Activated CD8-positive, alpha-beta T cell treated with anti-CD3 and anti-CD28 coated beads for 36 hours (primary cell): ENCODE data around the gene DNASE2. TPM values are rescaled to one million over a fixed set of nuclear protein-coding genes. Genes with fewer than 3 reads are reported as not detected.

Experiments used
- ATAC-seq: fragments of 200-7000 bp; cut with Tn5 transposase; one replicate; pipeline ENCODE4 v1.10.0; 2021; ENCODE audit warnings: mild to moderate bottlenecking, moderate library complexity
- CTCF ChIA-PET: fragments of 350-600 bp; sonication (Branson Sonifier 250); formaldehyde crosslinking; loops from one replicate; lab custom pipeline; 2021; ENCODE audit warnings: antibody characterized with exemption; lab: Charles Lee
- POLR2A ChIA-PET: fragments of 350-600 bp; sonication (Branson Sonifier 250); formaldehyde crosslinking; loops from one replicate; lab custom pipeline; 2021; ENCODE audit warnings: antibody characterized with exemption; lab: Charles Lee
- DNase-seq: peaks from one replicate; pipeline ENCODE4 v3.0.0-alpha.2; 2020
- H3K27ac Mint-ChIP-seq: one replicate; pipeline ENCODE4 v1.8.0; 2021; ENCODE audit warnings: mild to moderate bottlenecking, mixed read lengths
- H3K27me3 Mint-ChIP-seq: one replicate; pipeline ENCODE4 v1.8.0; 2021; ENCODE audit warnings: mixed read lengths
- H3K36me3 Mint-ChIP-seq: one replicate; pipeline ENCODE4 v1.8.0; 2021; ENCODE audit warnings: low read depth, mixed read lengths
- H3K4me1 Mint-ChIP-seq: one replicate; pipeline ENCODE4 v1.8.0; 2021; ENCODE audit warnings: low read depth, mixed read lengths
- H3K4me3 Mint-ChIP-seq: one replicate; pipeline ENCODE4 v1.8.0; 2021; ENCODE audit warnings: mild to moderate bottlenecking, moderate library complexity, mixed read lengths
- H3K9me3 Mint-ChIP-seq: one replicate; pipeline ENCODE4 v1.8.0; 2021; ENCODE audit warnings: mixed read lengths
- intact Hi-C: fragments of 100-400 bp; cut with micrococcal nuclease; formaldehyde crosslinking; loops from one replicate; pipeline ENCODE4 v1.10.0; 2022
- total RNA-seq, 2 experiments: library from RNA; stranded (reverse); gene quantifications; one replicate each; pipeline ENCODE4 v1.2.3, GENCODE V29; 2021
- TF ChIP-seq, protein P1 (sequence below): fragments of 200-600 bp; IDR thresholded peaks from one replicate; pipeline ENCODE4 v1.8.0; 2022; ENCODE audit warnings: antibody characterized with exemption, mild to moderate bottlenecking

DNASE2 gene
- total RNA-seq, 2 experiments from 2014 or later, result 22.3 to 26.1 TPM

DNA sequence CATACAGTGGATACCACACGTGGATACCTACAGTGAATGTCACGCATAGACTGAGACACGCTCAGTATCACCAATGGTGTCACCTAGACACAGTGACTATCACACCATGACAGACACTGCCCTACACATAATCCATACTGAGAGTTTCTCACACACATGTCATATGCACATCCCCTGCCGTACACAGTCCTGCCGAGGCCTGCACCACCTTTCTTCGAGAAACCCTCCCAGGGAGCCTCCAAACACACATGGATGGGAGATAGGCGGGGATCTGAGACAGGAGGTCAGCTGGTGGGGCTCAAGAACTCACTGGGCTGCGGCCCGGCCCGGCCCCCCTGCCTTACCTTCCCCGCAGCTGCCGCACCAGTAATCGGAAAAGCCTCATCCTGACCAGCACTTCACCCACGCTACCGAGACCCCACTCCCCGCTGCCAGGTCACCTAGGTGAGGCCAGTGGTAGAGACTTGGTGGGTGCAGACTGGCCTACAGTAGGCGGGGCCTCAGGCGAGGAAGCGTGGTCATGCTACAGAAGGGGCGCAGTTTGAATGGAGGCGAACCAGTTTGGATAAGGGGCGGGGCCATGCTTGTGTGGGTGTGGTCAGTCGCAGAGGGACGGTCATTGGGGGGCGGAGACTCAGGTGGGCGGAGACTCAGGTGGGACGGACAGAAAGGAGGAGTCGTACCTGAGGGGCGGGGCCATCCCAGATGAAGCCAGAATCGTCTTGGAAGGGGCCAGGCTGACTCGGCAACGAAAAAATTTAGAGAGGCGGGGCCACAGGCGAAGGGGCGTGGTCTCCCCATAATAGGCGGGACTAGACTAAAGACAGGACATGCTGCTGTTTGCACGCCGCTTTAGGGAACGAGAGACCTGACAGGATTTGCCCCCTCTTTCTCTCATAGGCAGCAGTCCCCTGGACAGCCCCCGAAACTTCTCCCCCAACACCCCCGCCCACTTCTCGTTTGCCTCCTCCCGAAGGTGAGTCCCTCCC lies 40.9 kb downstream of the DNASE2 start:
- ChIA-PET CTCF (no interaction called here), POLR2A (no interaction called here)
- Mint-ChIP-seq H3K9me3 (no peaks in the 10 kb centered on the region), H3K27ac (no peak overlapping the region), H3K4me1 (peaks cover 28% of the 10 kb centered on the region), H3K4me3 (no peak overlapping the region), H3K36me3 (no peaks in the 10 kb centered on the region), H3K27me3 (peaks cover 70% of the 10 kb centered on the region)
- peak; percentile 81 for DNase-seq
- TF ChIP-seq, protein P1, sequence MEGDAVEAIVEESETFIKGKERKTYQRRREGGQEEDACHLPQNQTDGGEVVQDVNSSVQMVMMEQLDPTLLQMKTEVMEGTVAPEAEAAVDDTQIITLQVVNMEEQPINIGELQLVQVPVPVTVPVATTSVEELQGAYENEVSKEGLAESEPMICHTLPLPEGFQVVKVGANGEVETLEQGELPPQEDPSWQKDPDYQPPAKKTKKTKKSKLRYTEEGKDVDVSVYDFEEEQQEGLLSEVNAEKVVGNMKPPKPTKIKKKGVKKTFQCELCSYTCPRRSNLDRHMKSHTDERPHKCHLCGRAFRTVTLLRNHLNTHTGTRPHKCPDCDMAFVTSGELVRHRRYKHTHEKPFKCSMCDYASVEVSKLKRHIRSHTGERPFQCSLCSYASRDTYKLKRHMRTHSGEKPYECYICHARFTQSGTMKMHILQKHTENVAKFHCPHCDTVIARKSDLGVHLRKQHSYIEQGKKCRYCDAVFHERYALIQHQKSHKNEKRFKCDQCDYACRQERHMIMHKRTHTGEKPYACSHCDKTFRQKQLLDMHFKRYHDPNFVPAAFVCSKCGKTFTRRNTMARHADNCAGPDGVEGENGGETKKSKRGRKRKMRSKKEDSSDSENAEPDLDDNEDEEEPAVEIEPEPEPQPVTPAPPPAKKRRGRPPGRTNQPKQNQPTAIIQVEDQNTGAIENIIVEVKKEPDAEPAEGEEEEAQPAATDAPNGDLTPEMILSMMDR, result no peak
- ATAC-seq, result peak; percentile 68
- intact Hi-C loops, result no loop called here

DNA sequence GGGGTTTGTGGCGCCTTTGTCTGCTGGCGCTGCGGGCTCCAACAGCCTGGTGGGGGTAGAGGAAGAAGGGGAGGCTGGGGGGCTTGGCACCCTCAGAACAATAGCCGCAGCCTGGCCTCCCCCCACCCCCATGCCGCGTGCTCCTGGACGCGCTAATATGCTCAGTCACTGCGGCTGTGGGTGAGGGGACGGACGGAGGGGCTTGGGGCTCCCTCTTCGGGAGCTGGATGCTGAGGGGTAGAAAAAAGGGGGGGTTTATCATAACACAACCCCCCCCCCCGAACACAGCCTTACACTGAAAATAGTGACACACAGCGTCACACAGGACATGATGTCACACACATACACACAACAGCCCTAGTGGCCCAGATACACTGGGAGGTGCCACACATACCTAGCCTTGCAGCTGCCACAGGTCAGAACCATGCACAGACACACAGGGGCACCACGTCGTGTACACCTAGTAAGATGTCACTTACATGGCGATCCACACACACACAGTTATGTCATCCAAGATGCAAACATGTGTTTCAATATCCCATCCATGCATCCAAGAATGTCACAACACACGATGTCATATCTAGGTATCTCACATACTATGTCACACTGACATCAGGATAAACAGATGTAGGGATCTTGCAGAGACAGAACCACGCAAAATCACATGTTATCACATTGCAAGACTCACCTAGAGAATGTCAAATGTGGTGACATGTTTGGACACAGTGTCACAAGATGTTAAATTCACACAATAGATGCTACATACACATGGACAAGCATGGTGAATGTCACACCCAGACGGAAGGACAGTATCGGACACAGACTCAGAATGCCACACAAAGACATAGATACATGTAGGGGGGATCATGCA lies 42.1 kb downstream of the DNASE2 start:
- Mint-ChIP-seq H3K27ac (no peak overlapping the region), H3K4me1 (peaks cover 35% of the 10 kb centered on the region), H3K27me3 (peaks cover 77% of the 10 kb centered on the region), H3K4me3 (peak overlapping the region; percentile 57), H3K36me3 (no peaks in the 10 kb centered on the region), H3K9me3 (no peaks in the 10 kb centered on the region)
- ATAC-seq (peak; percentile 32), DNase-seq (peak; percentile 59)
- intact Hi-C loops, result no loop called here
- ChIA-PET POLR2A (no interaction called here), CTCF (no interaction called here)
- TF ChIP-seq, protein P1, result no peak

DNA sequence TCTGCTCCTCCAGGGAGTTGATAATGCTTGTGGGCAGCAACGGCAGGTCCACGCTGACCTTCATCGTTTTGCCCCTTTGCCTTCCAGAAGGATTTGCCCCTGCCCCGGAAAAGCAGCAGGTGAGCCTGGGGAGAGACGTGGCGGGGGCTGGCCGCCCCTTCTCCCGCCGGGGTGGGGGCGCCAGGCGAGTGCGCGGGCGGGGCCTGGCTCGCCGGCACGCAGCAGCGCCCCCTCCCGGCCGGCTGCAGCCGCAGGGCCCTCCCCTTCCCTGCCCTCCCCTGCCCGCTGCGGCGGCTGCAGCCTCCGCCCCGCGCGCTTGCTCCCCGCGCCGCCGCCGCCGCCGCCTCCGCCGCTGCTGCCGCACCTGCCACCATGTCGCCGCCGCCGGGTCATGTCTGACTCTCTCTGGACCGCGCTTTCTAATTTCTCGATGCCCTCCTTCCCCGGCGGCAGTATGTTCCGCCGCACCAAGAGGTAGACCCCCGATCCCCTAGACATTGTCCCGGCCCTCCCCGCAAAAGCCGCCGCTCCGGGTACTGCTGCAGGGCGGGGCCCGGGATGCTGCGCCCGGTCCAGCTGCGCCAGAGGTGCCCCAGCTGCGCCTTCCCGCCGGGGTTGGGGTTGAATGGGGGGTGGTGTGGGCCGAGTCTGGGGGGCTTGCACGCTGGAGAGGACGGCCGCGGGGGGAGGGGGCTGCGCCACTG lies 42.9 kb downstream of the DNASE2 start, which contains the start of gene MAST1:
Gene MAST1, plus strand, starts transcription at position 334 of the 704 bp plus-strand sequence. Its CDS starts 58 bp downstream, at position 392.
- peak within 1 kb of the TSS; percentile 57 for H3K4me3 Mint-ChIP-seq
- intact Hi-C loops, result no loop called here
- POLR2A ChIA-PET, result no interaction called here
- H3K9me3 Mint-ChIP-seq, result no peaks in the 10 kb centered on the region
- no peak within 1 kb of the TSS for H3K27ac Mint-ChIP-seq
- peaks cover 76% of the 10 kb centered on the region for H3K27me3 Mint-ChIP-seq
- H3K36me3 Mint-ChIP-seq, result no peaks in the 10 kb centered on the region
- peak; percentile 65 for DNase-seq
- H3K4me1 Mint-ChIP-seq, result peaks cover 36% of the 10 kb centered on the region
- peak; percentile 62 for ATAC-seq
- TF ChIP-seq, protein P1, result peak; percentile 62
- CTCF ChIA-PET, result interaction anchor here (1.5 to 2.2 kb wide), 5 partner anchors 9 to 78 kb away, joined by 3 to 13 read pairs (median 3); partner anchors contain the start of gene GCDH

DNA sequence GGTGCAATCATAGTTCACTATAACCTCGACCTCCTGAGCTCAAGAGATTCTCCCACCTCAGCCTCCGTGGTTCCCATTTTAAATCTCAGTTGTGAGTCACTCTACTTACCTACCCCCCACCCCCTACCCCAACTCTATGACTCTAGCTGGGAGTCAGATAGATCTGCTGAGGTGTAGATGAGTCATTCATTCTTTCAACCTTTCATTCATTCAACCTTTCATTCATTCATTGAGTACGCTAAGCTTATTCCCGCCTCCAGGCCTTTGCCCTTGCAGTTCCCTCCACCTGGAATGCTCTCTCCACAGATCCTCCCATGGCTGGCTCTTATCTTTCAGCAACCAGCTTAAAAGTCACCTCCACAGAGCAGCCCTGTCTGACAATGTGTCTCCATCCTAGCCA lies 44.0 kb downstream of the DNASE2 start:
- H3K9me3 Mint-ChIP-seq, result no peaks in the 10 kb centered on the region
- no peak overlapping the region for H3K27ac Mint-ChIP-seq
- no peak overlapping the region for H3K4me3 Mint-ChIP-seq
- intact Hi-C loops, result no loop called here
- POLR2A ChIA-PET, result interaction anchor here (0.7 kb wide), 1 partner anchor 15 kb away, joined by 3 read pairs; no protein-coding TSS in a partner anchor
- peaks cover 77% of the 10 kb centered on the region for H3K27me3 Mint-ChIP-seq
- DNase-seq, result peak; percentile 48
- CTCF ChIA-PET, result interaction anchor here (0.8 to 2.2 kb wide), 12 partner anchors 9 to 93 kb away, joined by 3 to 13 read pairs (median 4); partner anchors contain the start of gene GCDH
- H3K4me1 Mint-ChIP-seq, result peaks cover 42% of the 10 kb centered on the region
- no peak for ATAC-seq
- H3K36me3 Mint-ChIP-seq, result no peaks in the 10 kb centered on the region
- TF ChIP-seq, protein P1, result no peak
